Epithelial cell of esophagus (primary cell): ENCODE measurements around the gene AURKAIP1.

Experiments used
- DNase-seq: peaks from one replicate; pipeline ENCODE4 v3.0.0; 2010; ENCODE audit warnings: low read depth
- H3K4me3 ChIP-seq: 2 replicates; pipeline ENCODE4 v1.5.1; 2011; ENCODE audit warnings: mild to moderate bottlenecking, low read length, control low read depth
- CTCF ChIP-seq: IDR thresholded peaks from 2 replicates; pipeline ENCODE4 v1.5.1; 2011; ENCODE audit warnings: low read depth, mild to moderate bottlenecking, low read length, control low read depth, inconsistent platforms; ENCODE audit not compliant: insufficient read depth; ENCODE audit errors: missing control alignments

The AURKAIP1 gene

GRCh38 chr1:1374929-1375662 lies at the start of gene AURKAIP1:
TSS of gene AURKAIP1 (minus strand) at chr1:1375207. CDS start at chr1:1374756, 451 bp downstream.
- peak within 1 kb of the TSS; percentile 80 for H3K4me3 ChIP-seq
- TF ChIP-seq CTCF: peak; percentile 23
- DNase-seq: peak; percentile 100

GRCh38 chr1:1424707-1425106 lies 49.7 kb upstream of the AURKAIP1 start:
- H3K4me3 ChIP-seq: no peak overlapping the region
- DNase-seq: no peak
- no peak for TF ChIP-seq CTCF

- no peak for DNase-seq
- no peak for TF ChIP-seq CTCF
- no peak overlapping the region for H3K4me3 ChIP-seq
These were observed 48.2 kb upstream of the AURKAIP1 start for GRCh38 chr1:1423245-1423597.

- TF ChIP-seq CTCF: no peak
- H3K4me3 ChIP-seq: no peak overlapping the region
- DNase-seq: peak; percentile 80
These were observed 47.6 kb upstream of the AURKAIP1 start for GRCh38 chr1:1422465-1423244.

- TF ChIP-seq CTCF: no peak
- DNase-seq: no peak
- no peak overlapping the region for H3K4me3 ChIP-seq
These were observed 47.0 kb upstream of the AURKAIP1 start for GRCh38 chr1:1421907-1422464.

- no peak for TF ChIP-seq CTCF
- peak within 1 kb of the TSS; percentile 45 for H3K4me3 ChIP-seq
- DNase-seq: peak; percentile 72
These were observed 46.3 kb upstream of the AURKAIP1 start, which contains the start of gene ANKRD65 for GRCh38 chr1:1421147-1421906. TSS of gene ANKRD65 (minus strand) at chr1:1421276. CDS start at chr1:1421005, 271 bp downstream.
